ENCODE data around the gene XRCC1.
A peak's percentile ranks its signal among the peaks of the same experiment; 100 is the strongest.

Gene XRCC1

GRCh38 chr19:43595999-43596841 lies 20.9 kb upstream of the XRCC1 start, which contains the start of the genes IRGQ and ZNF576 (continued):
- peak; percentile 99 for TF ChIP-seq ZNF580 (tag by site-specific recombination; IDR thresholded peaks at IDR 0.05)
- TF ChIP-seq ZNF18 (tag by site-specific recombination; IDR thresholded peaks at IDR 0.05), result peak; percentile 64; the same call in 1 of the 2 replicates
- TF ChIP-seq PRDM4 (tag by site-specific recombination; IDR thresholded peaks at IDR 0.05), result 0 out of 2 replicates have a peak, but pooled peaks have one; percentile 47
- TF ChIP-seq ZNF366 (tag by site-specific recombination; conservative IDR thresholded peaks at IDR 0.05), result no peak; the same call in 1 of the 2 replicates
- TF ChIP-seq ZBTB44 (tag by site-specific recombination; IDR thresholded peaks at IDR 0.05), result peak; percentile 85
- peak; percentile 100 for TF ChIP-seq ZNF335 (tag by site-specific recombination; conservative IDR thresholded peaks at IDR 0.05)
- TF ChIP-seq YY2 (tag by site-specific recombination; IDR thresholded peaks at IDR 0.05), result peak; percentile 89
- TF ChIP-seq RBAK (tag by site-specific recombination; IDR thresholded peaks at IDR 0.05), result 0 out of 2 replicates have a peak, but pooled peaks have one; percentile 47
- TF ChIP-seq PRDM6 (tag by site-specific recombination; IDR thresholded peaks at IDR 0.05), result no peak; the same call in 1 of the 2 replicates
- TF ChIP-seq ZNF529 (tag by site-specific recombination; IDR thresholded peaks at IDR 0.05; ENCODE audit: insufficient replicate concordance), result no peak
- TF ChIP-seq ZNF155 (tag by site-specific recombination; IDR thresholded peaks at IDR 0.05), result no peak
- TF ChIP-seq ZNF837 (tag by site-specific recombination; IDR thresholded peaks at IDR 0.05), result no peak
- peak; percentile 94 for TF ChIP-seq ZBTB21 (tag by site-specific recombination; IDR thresholded peaks at IDR 0.05)
- no peak for TF ChIP-seq ZSCAN5A (tag by site-specific recombination; IDR thresholded peaks at IDR 0.05)
- peak; percentile 99 for TF ChIP-seq ATF2 (tag by site-specific recombination; IDR thresholded peaks at IDR 0.05; ENCODE audit: low read depth)
- TF ChIP-seq ZIC2 (tag by site-specific recombination; IDR thresholded peaks at IDR 0.05), result peak; percentile 73
- TF ChIP-seq ZNF239 (tag by site-specific recombination; IDR thresholded peaks at IDR 0.05), result no peak; the same call in 1 of the 2 replicates
- TF ChIP-seq ZNF76 (tag by site-specific recombination; IDR thresholded peaks at IDR 0.05; ENCODE audit: borderline replicate concordance, low read depth), result peak; percentile 91
- no peak for TF ChIP-seq GLI2 (tag by site-specific recombination; IDR thresholded peaks at IDR 0.05; ENCODE audit: borderline replicate concordance, low read depth)
- peak; percentile 100 for TF ChIP-seq SCRT2 (tag by site-specific recombination; IDR thresholded peaks at IDR 0.05)
- no peak for TF ChIP-seq HOXD13 (CRISPR knock-in tag; IDR thresholded peaks at IDR 0.05; ENCODE audit: borderline replicate concordance)
- TF ChIP-seq ZBTB7A (tag by site-specific recombination; IDR thresholded peaks at IDR 0.05; ENCODE audit: low read depth), result no peak; the same call in 1 of the 2 replicates
- no peak for TF ChIP-seq ZNF473 (tag by site-specific recombination; IDR thresholded peaks at IDR 0.05)
- TF ChIP-seq GLIS2 (tag by site-specific recombination; IDR thresholded peaks at IDR 0.05), result peak; percentile 93
- TF ChIP-seq ZNF23 (tag by site-specific recombination; IDR thresholded peaks at IDR 0.05; ENCODE audit: borderline replicate concordance), result no peak
- peak; percentile 99 for TF ChIP-seq ZNF639 (tag by site-specific recombination; IDR thresholded peaks at IDR 0.05)

Measured in HEK293 (cell line).